HL-60/S4 treated with retinoic acid at 250 ng/mL for 4 days and 3 days (cell line): Measurements from ENCODE around the gene FOXL2.

ENCODE experiments used
- in situ Hi-C: fragments of 300-500 bp; cut with MboI; formaldehyde crosslinking; loops from 2 replicates; pipeline ENCODE4 v1.7.0; 2022; ENCODE audit warnings: low sequenced_read_pairs

The FOXL2 gene

DNA sequence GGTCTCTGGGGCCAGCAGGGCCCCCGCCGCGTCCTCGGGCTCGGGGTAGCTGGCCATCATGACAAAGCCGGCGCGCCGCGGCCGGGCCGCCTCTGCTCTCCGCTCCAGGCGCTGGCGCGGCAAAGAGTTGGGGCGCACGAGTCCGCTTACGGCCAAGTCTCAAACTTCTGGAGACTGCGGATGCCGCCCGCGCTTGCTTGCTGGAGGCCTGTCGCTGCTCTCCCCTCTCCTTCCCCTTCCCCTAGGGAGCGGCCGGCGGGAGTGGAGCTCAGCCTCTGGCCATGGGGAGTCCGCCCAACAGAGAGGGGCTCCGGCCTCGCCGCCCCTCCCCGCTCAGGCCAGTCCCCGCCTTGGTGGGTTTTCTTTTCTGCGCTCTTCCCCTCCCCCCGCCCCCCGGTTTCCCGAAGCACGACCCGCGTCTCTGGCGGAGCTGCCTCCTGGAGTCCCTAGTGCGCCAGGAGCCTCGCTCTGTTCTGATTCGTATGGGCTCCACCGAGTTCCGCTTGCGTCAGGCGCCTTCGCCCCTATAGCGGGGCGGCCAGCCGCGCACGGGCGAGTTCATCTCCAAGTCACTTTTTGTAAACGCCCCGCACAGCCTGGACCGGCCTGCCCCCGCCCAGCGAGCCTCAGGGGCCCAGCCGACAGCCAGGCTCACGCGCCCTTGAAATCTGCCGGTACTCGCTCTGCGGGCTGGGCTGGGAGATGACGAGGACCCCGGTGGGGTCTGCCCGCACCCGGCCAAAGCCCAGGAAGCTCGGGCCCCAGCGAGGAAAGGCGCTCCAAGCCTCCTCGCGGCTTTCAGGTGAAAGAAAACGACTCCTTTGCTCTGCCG is at the start of gene FOXL2, which contains the start of gene FOXL2NB:
Gene FOXL2, minus strand, starts transcription at position 475 of the 832 bp plus-strand sequence. Its CDS starts 415 bp downstream, at position 60.
Gene FOXL2NB, plus strand, starts transcription at position 555 of the 832 bp plus-strand sequence. Its CDS starts 148 bp downstream, at position 703.
- in situ Hi-C loops, result no loop called here

DNA sequence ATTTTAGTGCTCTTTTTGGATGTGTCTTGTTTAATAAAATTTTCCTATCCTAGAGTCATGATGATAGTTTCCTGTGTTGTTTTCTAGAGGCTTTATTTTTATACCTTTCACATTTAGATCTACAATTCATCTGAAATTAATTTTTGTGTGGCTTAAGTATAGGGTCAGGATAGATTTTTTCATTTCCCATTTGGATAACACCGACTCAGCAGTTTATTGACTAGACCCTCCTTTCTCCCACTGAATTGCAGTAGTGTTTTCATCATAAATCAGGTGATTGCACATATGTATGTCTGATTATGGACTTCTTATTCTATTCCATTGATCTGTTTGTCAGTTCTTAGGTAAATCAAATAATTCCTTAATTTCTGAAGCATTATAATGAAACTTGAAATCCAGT is 48.8 kb upstream of the FOXL2 start:
- in situ Hi-C loops, result no loop called here

- in situ Hi-C loops, result no loop called here
Observed at GRCh38 chr3:138987181-138987580, 40.2 kb upstream of the FOXL2 start.

- in situ Hi-C loops, result no loop called here
Observed at GRCh38 chr3:138985932-138986331, 39.0 kb upstream of the FOXL2 start.

DNA sequence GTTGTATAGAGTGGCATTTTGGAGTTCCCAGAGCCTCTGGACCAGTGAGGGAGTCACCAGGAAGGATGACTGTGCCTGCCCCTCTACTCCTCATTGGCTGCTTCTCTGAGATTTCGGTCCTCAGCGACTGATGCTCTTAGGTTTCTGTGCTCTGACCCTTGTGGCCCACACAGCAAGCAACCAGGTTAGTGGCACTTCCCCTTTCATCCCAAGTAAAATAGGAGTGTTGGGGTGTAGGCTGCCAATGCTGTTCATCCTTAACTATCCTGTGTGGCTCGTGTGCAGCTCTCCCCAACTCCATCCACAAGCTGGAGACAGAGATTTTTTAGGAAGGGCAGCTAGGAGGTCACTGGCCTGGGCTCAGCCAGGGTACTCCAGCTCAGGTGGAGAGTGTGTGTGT is 37.9 kb upstream of the FOXL2 start:
- in situ Hi-C loops, result no loop called here

DNA sequence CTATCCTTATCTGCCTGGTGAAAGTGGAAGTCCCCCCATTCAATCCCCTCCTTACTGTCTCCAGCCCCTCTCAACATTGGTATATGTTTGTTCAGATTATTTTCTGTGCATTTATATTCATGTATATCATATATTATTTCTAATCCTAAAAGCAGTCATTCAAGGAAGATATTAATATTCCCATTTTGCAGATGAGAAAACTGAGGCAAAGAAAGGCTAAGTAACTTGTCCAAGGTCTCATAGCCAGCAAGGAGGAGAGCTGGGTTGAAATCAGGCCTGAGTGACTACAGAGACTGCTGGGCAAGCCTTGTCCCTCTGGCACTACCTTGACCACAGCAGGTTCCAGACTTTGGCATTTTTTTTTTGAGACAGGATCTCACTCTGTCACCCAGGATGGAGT is 29.1 kb upstream of the FOXL2 start:
- in situ Hi-C loops, result no loop called here

GRCh38 chr3:138975351-138975750 is 28.4 kb upstream of the FOXL2 start:
- in situ Hi-C loops, result no loop called here

DNA sequence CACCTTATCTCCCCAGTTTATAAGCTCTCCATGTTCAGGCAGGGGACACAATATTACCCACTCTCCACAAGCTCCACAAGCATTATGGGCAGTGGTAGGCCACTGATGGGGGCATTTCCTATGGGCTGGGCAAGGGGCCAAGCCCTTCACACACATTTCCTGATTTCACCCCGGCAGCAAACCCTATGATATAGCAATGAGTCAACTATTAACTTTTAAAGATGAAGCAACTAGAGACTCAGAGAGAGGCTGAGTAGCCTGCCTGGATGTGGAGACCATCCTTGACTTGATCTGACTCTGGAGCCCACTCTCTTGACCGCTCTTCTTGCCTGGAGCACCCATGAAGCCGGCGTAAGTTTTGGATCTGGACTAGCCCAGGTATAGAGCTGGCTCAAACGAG is 27.5 kb upstream of the FOXL2 start:
- in situ Hi-C loops, result no loop called here

GRCh38 chr3:138972941-138973340 is 26.0 kb upstream of the FOXL2 start:
- in situ Hi-C loops, result no loop called here

DNA sequence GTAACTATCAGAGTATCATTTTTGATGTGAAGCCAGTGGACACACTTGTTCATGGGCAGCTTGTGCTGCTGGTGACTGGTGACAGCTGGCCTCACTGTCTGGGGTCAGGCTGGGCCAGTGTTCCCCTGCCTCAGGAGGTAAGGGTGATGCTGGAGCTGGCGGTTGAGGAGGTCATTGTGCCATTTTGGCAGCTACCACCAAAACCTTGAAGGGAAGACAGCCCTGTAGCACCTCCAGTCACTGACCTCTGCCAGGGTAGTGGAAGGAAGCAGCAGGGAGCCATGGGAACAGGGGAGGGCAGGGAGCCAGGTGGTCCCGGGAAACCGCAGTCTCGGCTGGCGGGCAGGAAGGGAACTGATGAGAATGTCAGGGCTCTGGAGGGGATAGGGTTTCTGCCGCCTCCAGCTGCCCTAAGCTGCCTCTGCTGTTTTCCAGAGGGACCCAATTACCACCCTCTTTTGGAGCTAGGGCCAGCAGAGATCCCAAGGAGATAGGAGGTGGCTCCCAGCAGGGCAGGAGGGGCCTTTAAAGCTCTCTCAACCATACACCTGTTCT is 24.9 kb upstream of the FOXL2 start:
- in situ Hi-C loops, result no loop called here

DNA sequence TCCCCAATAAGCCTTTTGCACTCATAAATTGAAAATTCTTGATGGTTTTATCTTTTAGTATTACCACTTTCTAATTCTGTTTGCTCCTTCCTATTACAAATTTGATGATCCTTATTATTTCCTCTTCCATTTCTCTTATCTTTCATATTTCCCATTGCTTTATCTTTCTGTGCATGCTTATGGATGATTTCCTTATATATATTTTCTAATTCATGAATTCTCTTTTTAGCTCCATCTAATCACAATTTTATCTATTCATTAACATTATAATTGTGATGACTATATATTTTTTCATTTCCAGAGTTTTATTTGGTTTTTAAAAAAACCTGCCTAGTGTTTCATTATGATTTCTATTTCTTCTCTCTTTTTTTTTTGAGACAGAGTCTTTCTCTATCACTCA is 18.0 kb upstream of the FOXL2 start:
- in situ Hi-C loops, result no loop called here

DNA sequence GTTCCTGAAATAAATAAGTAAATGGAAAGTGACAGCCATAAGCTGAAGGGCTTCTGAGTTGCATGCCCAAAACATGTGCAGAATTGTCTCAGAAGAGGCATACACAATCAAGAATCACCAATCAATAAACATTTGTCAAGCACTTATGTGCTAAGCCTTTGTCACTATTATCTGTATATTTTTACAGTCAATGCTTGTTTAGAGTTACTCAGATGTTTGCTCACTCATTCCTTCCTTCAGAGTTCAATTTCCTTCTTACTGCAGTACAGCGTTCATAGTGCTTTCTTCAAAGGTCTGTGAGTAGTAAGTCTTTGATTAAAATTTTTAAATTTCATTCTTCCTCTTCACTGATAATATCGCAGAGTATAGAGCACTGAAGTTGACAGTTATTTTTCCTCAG is 17.3 kb upstream of the FOXL2 start:
- in situ Hi-C loops, result no loop called here

GRCh38 chr3:138962854-138963560 is 16.1 kb upstream of the FOXL2 start:
- in situ Hi-C loops, result no loop called here

GRCh38 chr3:138960417-138960852 is 13.5 kb upstream of the FOXL2 start:
- in situ Hi-C loops, result no loop called here

DNA sequence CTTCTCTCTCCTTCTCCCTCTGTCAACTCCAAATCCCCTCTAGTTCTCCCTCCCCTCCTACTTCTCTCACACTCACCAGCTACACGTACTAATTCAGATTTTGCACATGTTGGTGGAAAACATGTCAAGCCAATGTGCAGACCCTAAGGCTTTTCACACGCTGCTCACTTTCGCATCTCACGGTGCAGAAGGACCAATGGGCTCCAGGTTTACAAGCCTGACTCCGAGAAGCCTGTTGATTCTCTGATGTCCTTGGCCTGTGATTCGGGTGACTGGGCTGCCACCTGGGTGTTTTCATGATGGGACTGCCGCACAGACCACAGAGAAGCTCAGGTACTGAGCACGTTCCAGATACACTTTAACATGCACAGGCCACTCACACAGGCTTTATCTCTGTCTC is 3.8 kb upstream of the FOXL2 start:
- in situ Hi-C loops, result no loop called here

- in situ Hi-C loops, result no loop called here
Observed at GRCh38 chr3:138950006-138950644, 3.2 kb upstream of the FOXL2 start.

GRCh38 chr3:138949445-138950005 is 2.6 kb upstream of the FOXL2 start:
- in situ Hi-C loops, result no loop called here

- in situ Hi-C loops, result no loop called here
Observed at GRCh38 chr3:138949002-138949418, 2.1 kb upstream of the FOXL2 start.

GRCh38 chr3:138948371-138949001 is 1.5 kb upstream of the FOXL2 start:
- in situ Hi-C loops, result no loop called here

GRCh38 chr3:138947495-138948121 is 671 bp upstream of the FOXL2 start:
- in situ Hi-C loops, result no loop called here
